ENCODE results near the gene SCRN1. TPM values are rescaled to one million over a fixed set of nuclear protein-coding genes. Genes with fewer than 3 reads are reported as not detected.

The SCRN1 gene
- total RNA-seq, 2 donors from 2014 or later = 110 to 112 TPM

- Histone ChIP-seq H3K4me3 (ENCODE audit: low read length) (no peak overlapping the region), H3K9ac (ENCODE audit: extremely low read depth, low read length, poor library complexity, severe bottlenecking) (no peak overlapping the region), H3K27me3 (ENCODE audit: control insufficient read depth, insufficient read depth, low read length, poor library complexity, severe bottlenecking) (no peaks in the 10 kb centered on the region), H3K9me3 (ENCODE audit: control insufficient read depth, low read length) (peaks cover 14% of the 10 kb centered on the region), H3K4me1 (ENCODE audit: control insufficient read depth, insufficient read depth, low read length) (no peaks in the 10 kb centered on the region), H3K27ac (ENCODE audit: low read depth, low read length) (no peak overlapping the region), H3K36me3 (ENCODE audit: control insufficient read depth, insufficient read depth, low read length) (peaks cover 92% of the 10 kb centered on the region)
- Mint-ChIP-seq H3K27ac (no peak overlapping the region), H3K36me3 (ENCODE audit: low read depth) (peaks cover 70% of the 10 kb centered on the region), H3K4me3 (no peak overlapping the region), H3K9me3 (no peaks in the 10 kb centered on the region), H3K4me1 (no peaks in the 10 kb centered on the region), H3K27me3 (ENCODE audit: insufficient read depth) (no peaks in the 10 kb centered on the region)
- DNase-seq = peak; percentile 82
- 92 to 94% methylated on average over 5 of the region's 5 CpGs for WGBS, 2 experiments (ENCODE audit: insufficient coverage in 1 of 2, insufficient read length in 1 of 2)
- peak; percentile 79 for TF ChIP-seq CTCF (conservative IDR thresholded peaks at IDR 0.05)
Measured at GRCh38 chr7:29946428-29947186, 43.0 kb downstream of the SCRN1 start.

- Mint-ChIP-seq H3K4me1 (no peaks in the 10 kb centered on the region), H3K27me3 (ENCODE audit: insufficient read depth) (no peaks in the 10 kb centered on the region), H3K36me3 (ENCODE audit: low read depth) (peaks cover 72% of the 10 kb centered on the region), H3K9me3 (no peaks in the 10 kb centered on the region), H3K4me3 (no peak overlapping the region), H3K27ac (peak overlapping the region; percentile 8)
- 96 to 100% methylated on average over 4 of the region's 4 CpGs for WGBS, 2 experiments (ENCODE audit: insufficient coverage in 1 of 2, insufficient read length in 1 of 2)
- Histone ChIP-seq H3K4me3 (ENCODE audit: low read length) (no peak overlapping the region), H3K36me3 (ENCODE audit: control insufficient read depth, insufficient read depth, low read length) (peaks cover 92% of the 10 kb centered on the region), H3K9me3 (ENCODE audit: control insufficient read depth, low read length) (peaks cover 7% of the 10 kb centered on the region), H3K27ac (ENCODE audit: low read depth, low read length) (no peak overlapping the region), H3K4me1 (ENCODE audit: control insufficient read depth, insufficient read depth, low read length) (no peaks in the 10 kb centered on the region), H3K27me3 (ENCODE audit: control insufficient read depth, insufficient read depth, low read length, poor library complexity, severe bottlenecking) (no peaks in the 10 kb centered on the region), H3K9ac (ENCODE audit: extremely low read depth, low read length, poor library complexity, severe bottlenecking) (no peak overlapping the region)
- no peak for TF ChIP-seq CTCF (conservative IDR thresholded peaks at IDR 0.05)
- no peak for DNase-seq
Measured at GRCh38 chr7:29945259-29945809, 44.3 kb downstream of the SCRN1 start.

GRCh38 chr7:29940199-29940598, 49.4 kb downstream of the SCRN1 start:
- Mint-ChIP-seq H3K27ac (no peak overlapping the region), H3K4me1 (no peaks in the 10 kb centered on the region), H3K4me3 (no peak overlapping the region), H3K36me3 (ENCODE audit: low read depth) (peaks cover 95% of the 10 kb centered on the region), H3K27me3 (ENCODE audit: insufficient read depth) (no peaks in the 10 kb centered on the region), H3K9me3 (peaks cover 23% of the 10 kb centered on the region)
- WGBS, 2 experiments (ENCODE audit: insufficient coverage in 1 of 2, insufficient read length in 1 of 2) = 100% methylated on average over 2 of the region's 2 CpGs; no CpG with 5 or more reads in 1 of the 2 experiments
- no peak for TF ChIP-seq CTCF (conservative IDR thresholded peaks at IDR 0.05)
- Histone ChIP-seq H3K9me3 (ENCODE audit: control insufficient read depth, low read length) (peaks cover 35% of the 10 kb centered on the region), H3K27ac (ENCODE audit: low read depth, low read length) (no peak overlapping the region), H3K4me1 (ENCODE audit: control insufficient read depth, insufficient read depth, low read length) (no peaks in the 10 kb centered on the region), H3K36me3 (ENCODE audit: control insufficient read depth, insufficient read depth, low read length) (peaks cover 95% of the 10 kb centered on the region), H3K4me3 (ENCODE audit: low read length) (no peak overlapping the region), H3K9ac (ENCODE audit: extremely low read depth, low read length, poor library complexity, severe bottlenecking) (no peak overlapping the region), H3K27me3 (ENCODE audit: control insufficient read depth, insufficient read depth, low read length, poor library complexity, severe bottlenecking) (no peaks in the 10 kb centered on the region)
- DNase-seq = no peak

Measured in endodermal cell (in vitro differentiated cells).